GM19193 (cell line): ENCODE data around the gene HIPK4.

Experiments used
- POLR2A ChIP-seq: IDR thresholded peaks from 4 replicates; pipeline ENCODE4 v1.6.1; 2011; ENCODE audit not compliant: insufficient read depth, insufficient read length; ENCODE audit errors: extremely low read depth

Gene HIPK4

GRCh38 chr19:40379446-40380198 is 10.4 kb downstream of the HIPK4 start:
- no peak for TF ChIP-seq POLR2A

DNA sequence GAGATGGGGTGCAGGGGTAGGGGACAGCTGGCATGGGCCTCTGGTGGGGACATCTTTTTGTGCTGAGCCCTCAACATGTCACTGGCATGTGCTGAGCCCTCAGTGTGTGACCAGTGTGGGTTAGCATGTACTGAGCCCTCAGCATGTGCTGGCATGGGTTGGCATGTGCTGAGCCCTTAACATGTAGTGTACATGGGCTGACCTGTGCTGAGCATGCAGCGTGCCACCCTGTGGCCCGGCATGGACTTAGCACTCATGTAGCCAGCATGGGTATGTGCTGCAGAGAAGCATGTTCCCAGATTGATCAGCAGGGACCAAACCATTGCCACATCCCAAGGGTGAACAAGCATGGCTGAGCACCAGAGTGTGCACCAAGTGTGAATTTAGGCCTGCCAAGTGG is 11.5 kb downstream of the HIPK4 start:
- TF ChIP-seq POLR2A = no peak

GRCh38 chr19:40377876-40378385 is 12.1 kb downstream of the HIPK4 start:
- no peak for TF ChIP-seq POLR2A

GRCh38 chr19:40376286-40376862 is 13.6 kb downstream of the HIPK4 start:
- TF ChIP-seq POLR2A = no peak

- no peak for TF ChIP-seq POLR2A
Observed at GRCh38 chr19:40374084-40374483, 15.9 kb downstream of the HIPK4 start.

DNA sequence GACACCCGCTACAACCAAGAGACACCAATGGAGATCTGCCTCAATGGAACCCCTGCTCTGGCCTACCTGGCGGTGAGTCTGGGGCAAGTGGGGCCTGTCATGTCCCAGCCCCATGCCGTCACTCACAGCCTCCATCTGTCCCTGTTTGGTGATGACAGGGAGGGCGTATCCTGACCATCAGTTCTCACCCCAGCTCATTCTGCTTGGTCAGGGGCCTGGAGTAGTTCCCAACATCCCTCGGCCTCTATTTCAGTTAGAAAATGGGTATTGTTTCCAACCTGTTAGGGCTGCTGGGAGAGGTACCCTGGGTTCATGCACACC is 18.2 kb downstream of the HIPK4 start:
- TF ChIP-seq POLR2A = no peak

- no peak for TF ChIP-seq POLR2A
Observed at GRCh38 chr19:40370997-40371801, 18.8 kb downstream of the HIPK4 start.

GRCh38 chr19:40369797-40370196 is 20.2 kb downstream of the HIPK4 start:
- no peak for TF ChIP-seq POLR2A

- no peak for TF ChIP-seq POLR2A
Observed at GRCh38 chr19:40367577-40368434, 22.2 kb downstream of the HIPK4 start.

GRCh38 chr19:40366697-40367561 is 23.1 kb downstream of the HIPK4 start:
- no peak for TF ChIP-seq POLR2A

- TF ChIP-seq POLR2A = no peak
Observed at GRCh38 chr19:40365613-40366401, 24.2 kb downstream of the HIPK4 start.

DNA sequence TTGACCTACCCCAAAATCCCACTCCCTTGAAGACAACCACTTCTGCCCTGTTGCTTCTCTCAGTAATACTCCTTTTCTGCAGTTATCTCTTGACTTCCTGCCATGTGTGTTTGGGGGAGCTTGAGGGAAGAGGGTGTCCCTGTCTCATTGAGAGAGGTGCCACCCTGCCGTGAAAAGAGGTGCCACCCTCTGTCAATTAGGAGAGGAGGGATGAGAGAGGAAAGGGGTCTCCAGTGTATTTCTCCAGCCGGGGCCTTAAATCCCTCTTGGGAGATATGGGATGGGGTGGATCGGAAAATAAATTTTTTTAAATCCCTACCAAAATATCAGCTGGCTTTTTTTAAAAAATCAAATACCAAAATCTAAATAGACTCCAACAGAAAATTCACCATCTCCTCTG is 25.0 kb downstream of the HIPK4 start:
- TF ChIP-seq POLR2A = no peak

DNA sequence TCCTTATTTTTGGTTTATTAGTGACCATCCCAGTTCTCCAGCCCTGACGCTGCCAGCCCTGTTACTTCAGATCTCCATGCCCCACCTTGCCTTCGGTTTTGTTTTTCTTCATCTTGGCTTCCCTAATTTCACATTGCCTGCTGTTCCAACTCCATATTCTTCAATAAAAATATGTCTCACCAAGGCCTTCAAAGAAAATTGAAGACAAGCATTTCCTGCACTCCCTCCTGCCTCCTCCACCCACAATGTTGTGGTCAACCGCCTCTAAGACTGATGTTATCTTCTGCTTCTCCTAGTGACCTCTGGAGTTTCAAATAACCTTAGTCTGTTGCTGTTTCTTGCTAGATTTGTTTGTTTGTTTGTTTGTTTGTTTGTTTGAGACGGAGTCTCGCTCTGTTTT is 26.9 kb downstream of the HIPK4 start:
- TF ChIP-seq POLR2A = no peak
